ENCODE results near the gene YIPF1.
"Not testable (repeated sequence)": the region's sequence is repeated elsewhere in the genome, so short reads cannot be mapped to it uniquely, and the experiment has no call there.

Gene YIPF1

GRCh38 chr1:53847980-53848379 is 41.6 kb downstream of the YIPF1 start:
- in situ Hi-C loops (cut with MboI; ENCODE audit: low sequenced_read_pairs) = no loop called here

DNA sequence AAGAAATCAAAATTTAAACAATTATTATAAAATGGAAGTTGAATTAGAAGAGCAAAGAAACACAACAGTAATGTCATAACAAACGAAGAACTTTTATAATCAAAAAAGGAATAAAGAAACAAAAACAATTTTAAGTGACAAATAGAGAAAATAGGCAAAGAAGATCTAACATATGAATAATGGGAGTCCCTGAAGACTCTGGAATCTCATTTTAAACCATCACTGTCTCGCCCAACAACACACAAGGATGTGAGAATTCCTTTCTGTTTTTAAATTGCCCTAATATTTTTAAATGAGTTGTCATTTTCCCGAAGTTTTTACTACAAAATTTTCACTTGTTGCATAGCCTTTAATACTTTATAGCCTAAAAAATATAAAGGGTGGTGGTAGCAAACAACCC is 47.2 kb downstream of the YIPF1 start:
- in situ Hi-C loops (cut with MboI; ENCODE audit: low sequenced_read_pairs) = no loop called here

DNA sequence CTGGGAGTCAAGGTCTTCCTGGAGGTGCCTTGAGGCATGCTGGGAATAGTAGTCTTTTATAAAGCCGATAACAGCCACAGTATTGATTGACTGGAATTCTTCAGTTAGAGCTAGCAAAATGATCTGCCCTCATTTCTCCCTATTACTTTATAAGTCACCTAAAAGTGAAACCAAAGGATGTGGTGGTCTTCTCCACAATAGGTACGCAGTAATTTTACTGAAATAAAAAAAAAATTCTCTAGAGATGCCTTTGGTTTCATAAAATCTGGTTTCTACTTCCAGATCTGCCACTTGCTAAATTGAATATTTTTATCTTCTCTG is 51.0 kb downstream of the YIPF1 start:
- in situ Hi-C loops (cut with MboI; ENCODE audit: low sequenced_read_pairs) = no loop called here

- in situ Hi-C loops (cut with MboI; ENCODE audit: low sequenced_read_pairs) = no loop called here
These were observed 51.5 kb downstream of the YIPF1 start, which contains the start of gene NDC1 for GRCh38 chr1:53837924-53838653. Gene NDC1, minus strand, starts transcription at chr1:53838296. Its CDS starts 35 bp downstream, at chr1:53838261.

DNA sequence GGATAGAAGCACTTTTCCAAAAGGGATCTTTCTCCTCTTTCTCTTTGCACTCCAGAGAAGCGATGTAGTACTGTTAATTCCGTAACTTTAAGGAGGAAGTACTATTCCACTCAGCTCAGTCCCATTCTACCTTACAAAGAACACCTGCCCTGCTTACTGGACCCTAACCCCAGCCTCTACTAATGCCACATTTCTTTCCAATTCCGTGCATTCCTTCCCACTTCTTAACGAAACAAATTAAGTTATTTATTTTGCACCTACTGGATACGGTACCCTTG is 52.0 kb downstream of the YIPF1 start:
- in situ Hi-C loops (cut with MboI; ENCODE audit: low sequenced_read_pairs) = no loop called here

DNA sequence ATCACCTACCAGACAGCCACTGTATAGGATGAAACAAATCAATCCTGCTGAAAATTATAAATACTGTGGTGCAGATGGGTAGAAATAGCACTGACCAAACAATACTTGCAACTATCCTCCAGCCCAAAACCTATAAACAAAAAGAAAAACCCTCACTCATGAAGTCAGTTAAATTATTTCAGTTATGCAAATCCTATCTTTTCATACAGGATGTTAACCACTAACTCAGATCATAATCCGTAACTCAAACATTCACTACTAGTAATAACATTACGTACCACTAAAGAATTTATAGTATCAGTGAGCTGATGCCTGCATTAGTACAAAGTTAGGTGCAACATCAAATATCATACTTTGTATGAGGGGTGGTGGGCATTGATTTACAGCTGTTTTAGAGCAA is 54.1 kb downstream of the YIPF1 start:
- in situ Hi-C loops (cut with MboI; ENCODE audit: low sequenced_read_pairs) = no loop called here

- in situ Hi-C loops (cut with MboI; ENCODE audit: low sequenced_read_pairs) = no loop called here
These were observed 54.8 kb downstream of the YIPF1 start for GRCh38 chr1:53834776-53835175.

GRCh38 chr1:53833393-53833792 is 56.2 kb downstream of the YIPF1 start:
- in situ Hi-C loops (cut with MboI; ENCODE audit: low sequenced_read_pairs) = no loop called here

DNA sequence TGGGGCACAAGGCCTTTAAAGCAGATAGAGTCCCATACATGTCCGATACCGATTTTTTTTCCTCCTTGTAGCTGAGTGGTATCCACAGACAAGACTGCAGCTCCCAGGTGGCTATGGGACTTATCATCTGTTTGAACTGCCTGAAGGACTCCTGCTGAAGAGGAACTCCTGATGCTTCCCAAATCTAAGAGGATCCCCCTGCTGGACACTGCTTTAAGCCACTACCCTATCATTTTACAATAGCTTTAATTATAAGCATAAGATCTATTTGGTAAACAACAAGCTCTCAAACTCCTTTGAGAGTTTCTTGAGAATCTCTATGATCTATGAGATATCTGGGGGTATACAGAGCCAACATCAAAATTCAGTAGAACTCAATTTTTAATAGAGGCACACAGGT is 63.2 kb downstream of the YIPF1 start:
- in situ Hi-C loops (cut with MboI; ENCODE audit: low sequenced_read_pairs) = no loop called here

DNA sequence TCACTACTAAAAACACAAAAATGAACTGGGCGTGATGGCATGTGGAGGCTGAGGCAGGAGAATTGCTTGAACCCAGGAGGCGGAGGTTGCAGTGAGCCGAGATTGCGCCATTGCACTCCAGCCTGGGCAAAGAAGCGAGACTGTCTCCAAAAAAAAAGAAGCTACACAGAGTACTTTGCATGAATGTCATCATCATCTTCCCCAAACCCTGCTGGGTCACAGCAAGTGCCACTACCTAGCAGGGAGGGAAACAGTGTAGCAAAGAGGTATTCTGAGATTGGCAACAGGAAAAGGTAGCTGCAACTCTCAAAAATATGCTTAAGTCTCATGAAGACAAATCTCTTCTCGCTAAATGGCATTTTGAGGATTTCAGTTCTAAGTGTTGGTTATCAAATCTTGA is 64.3 kb downstream of the YIPF1 start:
- in situ Hi-C loops (cut with MboI; ENCODE audit: low sequenced_read_pairs) = no loop called here

- in situ Hi-C loops (cut with MboI; ENCODE audit: low sequenced_read_pairs) = no loop called here
These were observed 66.7 kb downstream of the YIPF1 start for GRCh38 chr1:53822931-53823330.

DNA sequence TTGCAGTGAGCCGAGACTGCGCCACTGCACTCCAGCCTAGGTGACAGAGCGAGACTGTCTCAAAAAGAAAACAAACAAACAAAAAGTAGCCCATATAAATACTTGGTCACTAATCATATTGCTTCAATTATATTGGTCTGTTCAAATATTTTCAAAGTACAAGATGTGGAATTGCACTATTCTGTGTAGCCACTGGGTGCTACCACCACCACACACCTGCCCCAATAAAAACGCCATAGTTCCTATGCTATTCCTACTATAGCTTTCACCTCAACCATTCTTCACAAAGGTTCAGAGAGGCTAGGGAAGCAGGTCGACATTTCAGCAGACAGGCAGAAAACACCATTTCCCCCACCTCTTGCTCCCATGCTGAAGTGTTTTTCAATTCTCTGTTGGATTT is 68.2 kb downstream of the YIPF1 start:
- in situ Hi-C loops (cut with MboI; ENCODE audit: low sequenced_read_pairs) = no loop called here

- in situ Hi-C loops (cut with MboI; ENCODE audit: low sequenced_read_pairs) = no loop called here
These were observed 70.2 kb downstream of the YIPF1 start for GRCh38 chr1:53819387-53819786.

- in situ Hi-C loops (cut with MboI; ENCODE audit: low sequenced_read_pairs) = not testable (repeated sequence)
These were observed 73.0 kb downstream of the YIPF1 start for GRCh38 chr1:53816584-53816983.

DNA sequence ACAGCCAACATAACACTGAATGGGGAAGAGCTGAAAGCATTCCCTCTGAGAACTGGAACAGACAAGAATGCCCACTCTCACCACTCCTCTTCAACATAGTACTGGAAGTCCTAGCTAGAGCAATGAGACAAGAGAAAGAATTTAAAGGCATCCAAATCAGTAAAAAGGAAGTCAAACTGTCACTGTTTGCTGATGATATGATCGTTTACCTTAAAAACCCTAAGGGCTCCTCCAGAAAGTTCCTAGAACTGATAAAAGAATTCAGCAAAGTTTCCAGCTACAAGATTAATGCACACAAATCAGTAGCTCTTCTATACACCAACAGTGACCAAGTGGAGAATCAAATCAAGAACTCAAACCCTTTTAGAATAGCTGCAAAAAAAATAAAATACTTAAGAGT is 74.1 kb downstream of the YIPF1 start:
- in situ Hi-C loops (cut with MboI; ENCODE audit: low sequenced_read_pairs) = not testable (repeated sequence)

DNA sequence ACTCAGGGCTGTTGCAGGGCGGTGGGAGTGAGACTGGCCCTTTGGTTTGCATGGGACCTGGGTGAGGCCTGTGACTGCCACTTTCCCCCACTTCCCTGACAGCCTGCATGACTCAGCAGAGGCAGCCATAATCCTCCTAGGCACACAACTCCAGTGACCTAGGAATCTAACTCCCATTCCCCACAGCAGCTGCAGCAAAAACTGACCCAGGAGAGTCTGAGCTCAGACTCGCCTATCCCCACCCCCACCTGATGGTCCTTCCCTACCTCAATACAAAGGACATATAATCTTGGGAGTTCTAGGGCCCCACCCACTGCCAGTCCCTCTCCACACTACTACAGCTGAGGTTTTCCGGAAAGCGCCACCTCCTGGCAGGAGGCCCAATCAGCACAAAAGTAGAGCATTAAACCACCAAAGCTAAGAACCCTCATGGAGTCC is 78.2 kb downstream of the YIPF1 start:
- in situ Hi-C loops (cut with MboI; ENCODE audit: low sequenced_read_pairs) = no loop called here

- in situ Hi-C loops (cut with MboI; ENCODE audit: low sequenced_read_pairs) = no loop called here
These were observed 79.1 kb downstream of the YIPF1 start for GRCh38 chr1:53810497-53810896.

DNA sequence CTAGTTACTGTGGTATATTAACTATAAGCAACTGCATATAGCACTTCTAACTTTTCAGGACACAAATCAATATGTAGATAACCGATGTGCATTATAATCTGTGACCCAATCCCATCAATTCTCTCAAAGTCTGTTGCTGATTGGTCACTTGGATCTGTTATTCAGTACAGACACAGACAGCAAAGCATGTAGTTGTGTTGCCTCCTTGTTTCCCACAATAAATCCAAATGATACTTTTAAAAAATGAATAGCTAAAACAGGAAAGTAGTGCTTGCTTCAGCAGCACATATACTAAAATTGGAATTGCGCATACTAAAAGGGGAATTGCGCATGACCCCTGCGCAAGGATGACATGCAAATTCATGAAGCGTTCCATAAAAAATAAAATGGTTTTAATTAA is 79.6 kb downstream of the YIPF1 start:
- in situ Hi-C loops (cut with MboI; ENCODE audit: low sequenced_read_pairs) = no loop called here

- in situ Hi-C loops (cut with MboI; ENCODE audit: low sequenced_read_pairs) = no loop called here
These were observed 81.7 kb downstream of the YIPF1 start for GRCh38 chr1:53807916-53808315.

DNA sequence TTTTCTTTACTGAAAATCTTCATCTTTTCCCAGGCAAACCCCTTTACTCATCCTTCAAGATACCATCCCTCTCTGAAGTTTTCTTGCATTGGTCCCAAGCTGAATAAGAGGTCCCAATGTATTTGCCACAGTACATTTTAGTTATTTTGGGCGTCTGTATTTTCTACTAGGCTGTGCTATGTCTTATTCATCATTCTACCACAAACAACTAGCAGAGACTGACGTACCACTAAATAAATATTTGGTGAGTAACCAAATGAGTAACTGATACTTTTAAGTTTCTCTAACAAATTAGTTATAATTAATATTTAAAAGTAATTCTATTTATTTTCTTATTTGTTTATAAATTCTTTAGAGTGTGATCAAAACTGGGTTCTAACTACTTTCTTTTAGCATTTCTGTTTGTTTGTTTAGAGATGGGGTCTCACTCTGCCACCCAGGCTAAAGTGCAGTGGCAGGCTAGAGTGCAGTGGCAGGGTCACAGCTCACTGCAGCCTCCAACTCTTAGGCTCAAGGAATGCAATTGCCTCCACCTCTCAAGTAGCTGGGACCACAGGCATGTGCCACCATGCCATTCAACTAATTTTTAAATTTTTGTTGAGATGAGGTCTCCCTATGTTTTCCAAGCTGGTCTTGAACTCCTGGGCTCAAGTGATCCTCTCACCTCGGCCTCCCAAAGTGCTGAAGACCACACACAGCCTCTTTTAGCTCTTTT is 84.6 kb downstream of the YIPF1 start:
- in situ Hi-C loops (cut with MboI; ENCODE audit: low sequenced_read_pairs) = no loop called here

DNA sequence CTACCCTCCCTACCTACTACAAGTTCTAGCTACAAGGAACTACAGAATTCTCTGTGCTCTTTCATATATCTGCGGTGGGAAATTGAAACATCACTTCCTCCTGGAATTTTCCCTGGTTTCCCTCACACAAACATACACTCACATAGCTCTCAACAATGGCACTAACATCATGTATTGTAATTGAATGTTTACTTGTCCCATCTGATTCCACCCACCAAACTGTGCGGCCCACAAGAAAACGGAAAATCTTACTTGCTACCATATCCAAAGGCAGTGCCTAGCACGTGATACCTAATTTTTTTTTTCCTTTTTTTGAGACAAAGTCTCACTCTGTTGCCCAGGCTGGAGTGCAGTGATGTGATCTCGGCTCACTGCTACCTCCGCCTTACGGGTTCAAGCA is 85.4 kb downstream of the YIPF1 start:
- in situ Hi-C loops (cut with MboI; ENCODE audit: low sequenced_read_pairs) = no loop called here

All from HL-60/S4 treated with phorbol 12-myristate 13-acetate at 8.2 ng/mL for 4 days and 3 days (cell line).